ENCODE measurements around the gene PTPRN2. TPM values are rescaled to one million over a fixed set of nuclear protein-coding genes. Genes with fewer than 3 reads are reported as not detected.

The PTPRN2 gene
- total and polyA plus RNA-seq, 2 of the 8 experiments (the other 6 are each of a cell fraction or from before 2014, with no cell fraction given), result 2.6 to 4.5 TPM

DNA sequence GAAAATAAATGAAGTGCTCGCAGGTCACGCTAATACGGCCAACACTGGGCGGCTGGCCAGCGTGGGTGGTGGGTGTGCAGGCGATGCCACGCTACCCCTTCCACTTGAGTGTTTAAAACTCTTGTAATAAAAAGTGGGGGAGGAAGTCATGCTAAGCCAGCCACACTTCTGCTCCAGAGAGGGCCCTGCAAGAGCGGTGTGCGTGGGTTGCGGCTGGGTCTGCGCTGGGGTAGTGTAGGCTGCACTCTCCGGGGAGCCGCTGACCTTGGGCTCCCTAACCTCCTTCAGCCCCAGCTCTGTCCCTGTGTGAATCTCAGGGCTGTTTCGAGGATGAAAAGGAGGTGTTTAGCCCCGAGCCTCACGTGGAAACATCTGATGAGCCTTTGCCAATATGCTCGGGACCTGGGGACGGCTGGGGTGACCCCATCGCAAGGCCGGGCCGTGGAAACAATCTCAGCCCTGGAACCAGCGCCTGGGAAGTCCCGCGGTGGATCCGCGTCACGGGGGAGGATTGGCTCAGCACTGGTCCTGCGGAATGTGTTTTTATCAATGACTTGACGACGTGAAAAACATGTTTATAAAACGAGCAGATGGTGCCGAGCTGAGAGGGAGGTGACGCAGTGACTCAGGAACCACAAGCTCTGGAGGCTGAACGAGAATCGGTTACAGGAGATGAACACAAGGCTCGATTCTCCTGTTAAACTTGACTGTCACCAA lies 972.4 kb downstream of the PTPRN2 start:
- Histone ChIP-seq H2BK15ac (ENCODE audit: low read length) (no peak overlapping the region), H3K27me3 (replicated peaks in 1 of 4; ENCODE audit: control insufficient read depth in 3 of 4, extremely low read depth in 1 of 4, insufficient read depth in 3 of 4, low read length in 3 of 4) (no peaks in the 10 kb centered on the region; a peak in 3 of 7 replicates), H4K20me1 (replicated peaks in 1 of 2; ENCODE audit: control insufficient read depth in 1 of 2, insufficient read depth in 2 of 2, low read length in 2 of 2) (no peaks in the 10 kb centered on the region), H3K14ac (ENCODE audit: insufficient read length) (no peak overlapping the region), H3K9ac (replicated peaks in 1 of 4; ENCODE audit: extremely low read depth in 1 of 4, low read depth in 3 of 4, low read length in 3 of 4) (no peak overlapping the region), H2BK20ac (ENCODE audit: low read length) (no peak overlapping the region), H2AK5ac (ENCODE audit: low read depth, low read length) (no peak overlapping the region), H3K23ac (ENCODE audit: insufficient read length) (no peak overlapping the region), H3K4me1 (replicated peaks in 1 of 4; ENCODE audit: control insufficient read depth in 3 of 4, insufficient read depth in 4 of 4, low read length in 3 of 4) (no peaks in the 10 kb centered on the region), H3K4me3 (ENCODE audit: extremely low read depth in 1 of 4, insufficient read depth in 2 of 4, low read depth in 3 of 4, low read length in 4 of 4) (no peak overlapping the region), H2BK12ac (ENCODE audit: low read depth, low read length) (no peak overlapping the region), H2AFZ (ENCODE audit: low read length) (no peak overlapping the region), H4K8ac (ENCODE audit: extremely low read depth, insufficient read depth, low read length) (no peak overlapping the region), H2BK120ac (replicated peaks; ENCODE audit: low read depth, low read length) (no peak overlapping the region), H2BK5ac (ENCODE audit: low read depth, low read length) (no peak overlapping the region), H3K4me2 (ENCODE audit: insufficient read depth in 1 of 2, low read depth in 2 of 2, low read length in 2 of 2) (no peak overlapping the region), H4K91ac (replicated peaks; ENCODE audit: insufficient read length, low read length) (no peak overlapping the region), H3K36me3 (ENCODE audit: control insufficient read depth in 2 of 4, insufficient read depth in 4 of 4, low read length in 3 of 4) (no peaks in the 10 kb centered on the region), H3K18ac (ENCODE audit: extremely low read depth, low read length) (no peak overlapping the region), H3K23me2 (ENCODE audit: low read depth, low read length) (no peaks in the 10 kb centered on the region), H3K79me1 (ENCODE audit: low read depth, low read length) (no peaks in the 10 kb centered on the region), H3K79me2 (ENCODE audit: control insufficient read depth in 1 of 2, insufficient read depth in 2 of 2, low read length in 2 of 2) (no peaks in the 10 kb centered on the region), H3K9me3 (ENCODE audit: insufficient read depth in 2 of 2, low read depth in 1 of 2, low read length in 1 of 2) (no peaks in the 10 kb centered on the region; a peak in 1 of 4 replicates), H3K27ac (ENCODE audit: low read depth, low read length) (no peak overlapping the region), H3K56ac (replicated peaks; ENCODE audit: insufficient read length, low read depth, low read length) (no peak overlapping the region), H4K5ac (ENCODE audit: insufficient read length, low read depth, low read length) (no peak overlapping the region), H3K4ac (replicated peaks; ENCODE audit: insufficient read length, low read depth, low read length) (no peak overlapping the region)
- ChIA-PET CTCF (ENCODE audit: partially characterized antibody) (interaction anchor here (1.0 to 1.4 kb wide), 2 partner anchors 11 to 12 kb away, joined by 3 read pairs; no protein-coding TSS in a partner anchor), POLR2A (ENCODE audit: partially characterized antibody) (no interaction called here)
- 92% methylated on average over 36 of the region's 36 CpGs; no CpG with 5 or more reads in 1 of the 2 experiments for WGBS, 2 experiments (ENCODE audit: extremely low coverage in 1 of 2, insufficient coverage in 1 of 2, insufficient read length in 1 of 2, insufficient replicate concordance in 2 of 2, low coverage in 1 of 2, low lambda C conversion rate in 2 of 2, missing lambda C conversion rate in 1 of 2)
- no peak for FAIRE-seq
- DNase-seq (ENCODE audit: low read depth in 1 of 2, low spot score in 2 of 2), result no peak
- TF ChIP-seq TCF12 (IDR thresholded peaks at IDR 0.05; ENCODE audit: low read depth, low read length) (no peak), RAD21 (IDR thresholded peaks at IDR 0.05 in 1 of 2, conservative IDR thresholded peaks at IDR 0.05 in 1 of 2; ENCODE audit: low read depth in 2 of 2, low read length in 2 of 2) (no peak), POU5F1 (IDR thresholded peaks at IDR 0.05; ENCODE audit: low read depth, low read length) (no peak), CBX8 (IDR thresholded peaks at IDR 0.05; ENCODE audit: borderline replicate concordance, low read depth, low read length) (no peak), RBBP5 (IDR thresholded peaks at IDR 0.05; ENCODE audit: borderline replicate concordance, low read depth, low read length) (no peak), SP4 (IDR thresholded peaks at IDR 0.05; ENCODE audit: low read length) (no peak), BRCA1 (IDR thresholded peaks at IDR 0.05; ENCODE audit: low read depth, low read length) (no peak), SP1 (IDR thresholded peaks at IDR 0.05; ENCODE audit: low read depth, low read length) (no peak), BCL11A (IDR thresholded peaks at IDR 0.05; ENCODE audit: low read depth in 2 of 2, low read length in 2 of 2) (no peak)
- TF ChIP-seq, protein P1, sequence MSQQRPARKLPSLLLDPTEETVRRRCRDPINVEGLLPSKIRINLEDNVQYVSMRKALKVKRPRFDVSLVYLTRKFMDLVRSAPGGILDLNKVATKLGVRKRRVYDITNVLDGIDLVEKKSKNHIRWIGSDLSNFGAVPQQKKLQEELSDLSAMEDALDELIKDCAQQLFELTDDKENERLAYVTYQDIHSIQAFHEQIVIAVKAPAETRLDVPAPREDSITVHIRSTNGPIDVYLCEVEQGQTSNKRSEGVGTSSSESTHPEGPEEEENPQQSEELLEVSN (IDR thresholded peaks at IDR 0.05), result no peak
- TF ChIP-seq, protein P2, sequence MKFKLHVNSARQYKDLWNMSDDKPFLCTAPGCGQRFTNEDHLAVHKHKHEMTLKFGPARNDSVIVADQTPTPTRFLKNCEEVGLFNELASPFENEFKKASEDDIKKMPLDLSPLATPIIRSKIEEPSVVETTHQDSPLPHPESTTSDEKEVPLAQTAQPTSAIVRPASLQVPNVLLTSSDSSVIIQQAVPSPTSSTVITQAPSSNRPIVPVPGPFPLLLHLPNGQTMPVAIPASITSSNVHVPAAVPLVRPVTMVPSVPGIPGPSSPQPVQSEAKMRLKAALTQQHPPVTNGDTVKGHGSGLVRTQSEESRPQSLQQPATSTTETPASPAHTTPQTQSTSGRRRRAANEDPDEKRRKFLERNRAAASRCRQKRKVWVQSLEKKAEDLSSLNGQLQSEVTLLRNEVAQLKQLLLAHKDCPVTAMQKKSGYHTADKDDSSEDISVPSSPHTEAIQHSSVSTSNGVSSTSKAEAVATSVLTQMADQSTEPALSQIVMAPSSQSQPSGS (IDR thresholded peaks at IDR 0.05; ENCODE audit: low read length), result no peak

Data from H1 (cell line).